ENCODE results near the gene NLGN2.

The NLGN2 gene

GRCh38 chr17:7468804-7469389 is 61.3 kb downstream of the NLGN2 start:
- TF ChIP-seq SPI1 (IDR thresholded peaks at IDR 0.05; ENCODE audit: borderline replicate concordance, low read depth) (no peak), POLR2AphosphoS5 (IDR thresholded peaks at IDR 0.05; ENCODE audit: low read depth) (no peak), REST (IDR thresholded peaks at IDR 0.05; ENCODE audit: insufficient replicate concordance, low read depth) (no peak), GABPA (IDR thresholded peaks at IDR 0.05; ENCODE audit: low read depth) (no peak)
- TF ChIP-seq, protein P1, sequence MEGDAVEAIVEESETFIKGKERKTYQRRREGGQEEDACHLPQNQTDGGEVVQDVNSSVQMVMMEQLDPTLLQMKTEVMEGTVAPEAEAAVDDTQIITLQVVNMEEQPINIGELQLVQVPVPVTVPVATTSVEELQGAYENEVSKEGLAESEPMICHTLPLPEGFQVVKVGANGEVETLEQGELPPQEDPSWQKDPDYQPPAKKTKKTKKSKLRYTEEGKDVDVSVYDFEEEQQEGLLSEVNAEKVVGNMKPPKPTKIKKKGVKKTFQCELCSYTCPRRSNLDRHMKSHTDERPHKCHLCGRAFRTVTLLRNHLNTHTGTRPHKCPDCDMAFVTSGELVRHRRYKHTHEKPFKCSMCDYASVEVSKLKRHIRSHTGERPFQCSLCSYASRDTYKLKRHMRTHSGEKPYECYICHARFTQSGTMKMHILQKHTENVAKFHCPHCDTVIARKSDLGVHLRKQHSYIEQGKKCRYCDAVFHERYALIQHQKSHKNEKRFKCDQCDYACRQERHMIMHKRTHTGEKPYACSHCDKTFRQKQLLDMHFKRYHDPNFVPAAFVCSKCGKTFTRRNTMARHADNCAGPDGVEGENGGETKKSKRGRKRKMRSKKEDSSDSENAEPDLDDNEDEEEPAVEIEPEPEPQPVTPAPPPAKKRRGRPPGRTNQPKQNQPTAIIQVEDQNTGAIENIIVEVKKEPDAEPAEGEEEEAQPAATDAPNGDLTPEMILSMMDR (IDR thresholded peaks at IDR 0.05; ENCODE audit: insufficient read depth, low read length) = no peak
- Histone ChIP-seq H3K4me3 (replicated peaks; ENCODE audit: insufficient read depth, low read length) (no peak overlapping the region), H3K27ac (replicated peaks) (no peak overlapping the region), H3K27me3 (ENCODE audit: insufficient read depth, poor library complexity, severe bottlenecking) (no peaks in the 10 kb centered on the region)
- DNase-seq (ENCODE audit: low read depth in 1 of 2, low spot score in 1 of 2) = no peak

Data from HL-60 (cell line).